KBM-7 (cell line): ENCODE measurements around the gene TLK2.
"Not testable (repeated sequence)": the region's sequence is repeated elsewhere in the genome, so short reads cannot be mapped to it uniquely, and the experiment has no call there.

ENCODE experiments used
- DNase-seq: peaks from one replicate; pipeline ENCODE4 v3.0.0-alpha.2; 2015
- in situ Hi-C: fragments of 300-500 bp; cut with MboI; formaldehyde crosslinking; loops from 2 replicates; pipeline ENCODE4 v1.14.3; 2020; ENCODE audit warnings: low sequenced_read_pairs, low pct_unique_long_range_greater_than_20kb, mixed read lengths

The TLK2 gene

GRCh38 chr17:62478424-62478879 lies at the start of gene TLK2:
TSS of gene TLK2 (plus strand) at chr17:62478825. CDS start at chr17:62481126, 2,301 bp downstream.
- peak; percentile 52 for DNase-seq
- in situ Hi-C loops = no loop called here

- in situ Hi-C loops, DNase-seq: not testable (repeated sequence)
These were observed 43.4 kb upstream of the TLK2 start for GRCh38 chr17:62435251-62435650.

GRCh38 chr17:62441181-62441580 lies 37.4 kb upstream of the TLK2 start:
- in situ Hi-C loops, DNase-seq: not testable (repeated sequence)

- in situ Hi-C loops = no loop called here
- no peak for DNase-seq
These were observed 34.6 kb upstream of the TLK2 start for GRCh38 chr17:62444063-62444462.

GRCh38 chr17:62445791-62446190 lies 32.8 kb upstream of the TLK2 start:
- in situ Hi-C loops, DNase-seq: not testable (repeated sequence)

- DNase-seq, in situ Hi-C loops: not testable (repeated sequence)
These were observed 26.4 kb upstream of the TLK2 start for GRCh38 chr17:62452195-62452594.

- DNase-seq, in situ Hi-C loops: not testable (repeated sequence)
These were observed 25.6 kb upstream of the TLK2 start for GRCh38 chr17:62453041-62453440.

- DNase-seq, in situ Hi-C loops: not testable (repeated sequence)
These were observed 25.0 kb upstream of the TLK2 start for GRCh38 chr17:62453656-62454055.

- DNase-seq, in situ Hi-C loops: not testable (repeated sequence)
These were observed 24.5 kb upstream of the TLK2 start for GRCh38 chr17:62454111-62454510.

GRCh38 chr17:62456016-62456415 lies 22.6 kb upstream of the TLK2 start:
- in situ Hi-C loops = no loop called here
- no peak for DNase-seq

GRCh38 chr17:62458483-62458882 lies 20.1 kb upstream of the TLK2 start:
- DNase-seq, in situ Hi-C loops: not testable (repeated sequence)

- DNase-seq, in situ Hi-C loops: not testable (repeated sequence)
These were observed 14.2 kb upstream of the TLK2 start for GRCh38 chr17:62464422-62464821.

GRCh38 chr17:62465271-62465670 lies 13.4 kb upstream of the TLK2 start:
- in situ Hi-C loops, DNase-seq: not testable (repeated sequence)

- DNase-seq = peak; percentile 85
- in situ Hi-C loops = not testable (repeated sequence)
These were observed 7.8 kb upstream of the TLK2 start for GRCh38 chr17:62470666-62471379.

- DNase-seq, in situ Hi-C loops: not testable (repeated sequence)
These were observed 7.2 kb upstream of the TLK2 start for GRCh38 chr17:62471380-62471880.

GRCh38 chr17:62473030-62473982 lies 5.3 kb upstream of the TLK2 start:
- peak; percentile 38 for DNase-seq
- in situ Hi-C loops = not testable (repeated sequence)

- DNase-seq, in situ Hi-C loops: not testable (repeated sequence)
These were observed 1.5 kb upstream of the TLK2 start for GRCh38 chr17:62477111-62477510.

- in situ Hi-C loops, DNase-seq: not testable (repeated sequence)
These were observed 762 bp upstream of the TLK2 start for GRCh38 chr17:62477718-62478408.
